Stimulated activated naive CD8-positive, alpha-beta T cell treated with anti-CD3 and anti-CD28 coated beads, Interleukin-15, amount 100 ng/mL, for 72 hours (primary cell): Measurements from ENCODE around the gene DTNA.

ENCODE experiments used
- ATAC-seq: fragments of 150-1000 bp; cut with Tn5 transposase; 2 replicates; pipeline ENCODE4 v1.10.0; 2021; ENCODE audit warnings: mild to moderate bottlenecking, moderate library complexity
- DNase-seq, 2 donors: peaks; one replicate each; pipeline ENCODE4 v3.0.0; 2021 to 2022
- H3K27ac Mint-ChIP-seq, 2 donors: one replicate each; pipeline ENCODE4 v1.8.0; 2022; ENCODE audit warnings: mild to moderate bottlenecking in 2 of 2, mixed read lengths in 2 of 2, moderate library complexity in 2 of 2
- H3K27me3 Mint-ChIP-seq: one replicate; pipeline ENCODE4 v1.8.0; 2022; ENCODE audit warnings: mixed read lengths
- H3K4me1 Mint-ChIP-seq: one replicate; pipeline ENCODE4 v1.8.0; 2022; ENCODE audit warnings: mild to moderate bottlenecking, mixed read lengths
- H3K4me3 Mint-ChIP-seq, 2 donors: one replicate each; pipeline ENCODE4 v1.8.0; 2022; ENCODE audit warnings: mild to moderate bottlenecking in 2 of 2, mixed read lengths in 2 of 2, moderate library complexity in 1 of 2
- H3K9me3 Mint-ChIP-seq, 2 donors: one replicate each; pipeline ENCODE4 v1.8.0; 2022; ENCODE audit warnings: mixed read lengths in 2 of 2

DTNA gene

GRCh38 chr18:34928088-34928753 lies 218.1 kb downstream of the DTNA start:
- DNase-seq (no peak), ATAC-seq (no peak)
- Mint-ChIP-seq H3K4me3 (no peak overlapping the region), H3K9me3 (no peaks in the 10 kb centered on the region), H3K27ac (peak overlapping the region in 1 of 2 donors; percentile 45), H3K27me3 (no peaks in the 10 kb centered on the region), H3K4me1 (no peaks in the 10 kb centered on the region)

GRCh38 chr18:34928754-34929335 lies 218.7 kb downstream of the DTNA start:
- H3K4me1 Mint-ChIP-seq, result no peaks in the 10 kb centered on the region
- no peak overlapping the region for H3K27ac Mint-ChIP-seq
- no peaks in the 10 kb centered on the region for H3K27me3 Mint-ChIP-seq
- DNase-seq (no peak), ATAC-seq (no peak)
- no peak overlapping the region for H3K4me3 Mint-ChIP-seq
- H3K9me3 Mint-ChIP-seq, result no peaks in the 10 kb centered on the region

GRCh38 chr18:34929336-34929780 lies 219.3 kb downstream of the DTNA start:
- Mint-ChIP-seq H3K4me1 (no peaks in the 10 kb centered on the region), H3K27me3 (no peaks in the 10 kb centered on the region), H3K27ac (no peak overlapping the region), H3K9me3 (no peaks in the 10 kb centered on the region), H3K4me3 (no peak overlapping the region)
- no peak for ATAC-seq
- no peak for DNase-seq

GRCh38 chr18:34932363-34932762 lies 222.3 kb downstream of the DTNA start:
- Mint-ChIP-seq H3K4me1 (no peaks in the 10 kb centered on the region), H3K27me3 (peaks cover 7% of the 10 kb centered on the region), H3K4me3 (no peak overlapping the region), H3K27ac (no peak overlapping the region), H3K9me3 (no peaks in the 10 kb centered on the region)
- ATAC-seq, result no peak
- no peak for DNase-seq

- DNase-seq (no peak), ATAC-seq (no peak)
- Mint-ChIP-seq H3K27ac (no peak overlapping the region), H3K27me3 (peaks cover 12% of the 10 kb centered on the region), H3K4me1 (no peaks in the 10 kb centered on the region), H3K4me3 (no peak overlapping the region), H3K9me3 (no peaks in the 10 kb centered on the region)
Measured at GRCh38 chr18:34932792-34933466, 222.8 kb downstream of the DTNA start.

DNA sequence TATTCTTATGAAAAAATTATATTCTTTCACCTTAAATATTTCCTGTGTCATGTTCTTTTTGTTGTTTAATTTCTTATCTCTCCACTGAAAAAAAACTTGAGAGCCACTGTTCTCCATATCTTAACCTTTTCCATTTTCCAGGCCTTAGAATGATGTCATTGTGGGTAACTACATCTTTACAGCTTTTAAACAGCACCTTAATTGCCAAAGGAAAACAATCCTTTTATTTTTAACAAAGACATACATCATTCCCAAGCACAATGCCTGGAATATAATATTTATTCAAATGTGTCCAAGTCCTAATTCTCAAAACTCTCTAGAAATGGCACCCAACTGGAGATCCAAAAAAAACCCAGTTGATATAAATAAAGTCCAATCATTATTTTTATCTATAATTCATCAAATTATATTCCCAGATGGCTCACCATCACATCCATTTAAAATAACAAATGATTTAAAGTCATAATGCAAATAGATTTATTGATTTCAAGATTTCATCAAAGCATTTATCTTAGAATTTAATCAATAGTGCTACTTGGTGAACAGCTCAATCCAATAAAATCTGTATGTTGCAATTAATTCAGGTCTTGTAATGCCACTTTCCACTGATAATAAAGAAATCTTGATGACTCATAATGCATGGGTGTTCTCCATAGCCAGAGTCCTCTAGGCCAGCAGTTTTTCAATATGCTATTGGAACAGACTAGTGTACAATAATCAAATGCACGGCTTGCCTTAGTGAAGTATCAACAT lies 224.0 kb downstream of the DTNA start:
- no peak for ATAC-seq
- Mint-ChIP-seq H3K4me1 (no peaks in the 10 kb centered on the region), H3K4me3 (no peak overlapping the region), H3K27ac (no peak overlapping the region), H3K9me3 (no peaks in the 10 kb centered on the region), H3K27me3 (peaks cover 12% of the 10 kb centered on the region)
- no peak for DNase-seq

DNA sequence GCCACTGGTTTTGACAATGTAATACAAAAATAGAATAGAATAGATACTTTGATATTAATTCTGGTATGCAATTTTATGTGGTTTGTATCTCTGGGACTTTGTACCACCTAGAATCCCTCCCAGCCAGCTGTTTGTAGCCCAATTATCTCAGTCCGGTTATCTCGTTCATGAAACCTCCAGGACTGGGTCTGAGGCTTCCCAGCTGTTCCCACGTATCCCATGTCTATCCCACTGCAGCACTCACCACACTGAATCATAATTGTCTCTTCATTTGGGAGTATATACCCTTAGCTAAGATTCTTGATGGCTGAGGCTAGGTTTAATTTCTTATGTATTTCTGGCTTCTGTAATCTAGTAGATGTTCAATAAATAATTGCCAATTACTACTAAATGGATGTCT lies 226.7 kb downstream of the DTNA start:
- Mint-ChIP-seq H3K4me1 (no peaks in the 10 kb centered on the region), H3K9me3 (no peaks in the 10 kb centered on the region), H3K27ac (no peak overlapping the region), H3K27me3 (peaks cover 12% of the 10 kb centered on the region), H3K4me3 (no peak overlapping the region)
- DNase-seq (no peak), ATAC-seq (no peak)

- no peak overlapping the region for H3K4me3 Mint-ChIP-seq
- H3K27me3 Mint-ChIP-seq, result peaks cover 23% of the 10 kb centered on the region
- ATAC-seq (no peak), DNase-seq (no peak)
- H3K9me3 Mint-ChIP-seq, result no peaks in the 10 kb centered on the region
- no peaks in the 10 kb centered on the region for H3K4me1 Mint-ChIP-seq
- H3K27ac Mint-ChIP-seq, result no peak overlapping the region
Measured at GRCh38 chr18:34938090-34938489, 228.0 kb downstream of the DTNA start.
